A549 (cell line): ENCODE results near the gene CAPNS2. TPM values are rescaled to one million over a fixed set of nuclear protein-coding genes. Genes with fewer than 3 reads are reported as not detected.

Experiments
- ATAC-seq, 2 experiments: fragments of 200-7000 bp in 1 of 2; fragments of >200 bp in 1 of 2; cut with Nextera tagmentation in 1 of 2; cut with Tn5 transposase in 1 of 2; 3 replicates each; pipeline versions ENCODE4 v1.8.0 to v1.9.1; 2018 to 2020; ENCODE audit warnings: mild to moderate bottlenecking in 1 of 2, moderate library complexity in 1 of 2
- CTCF ChIA-PET: fragments of 300-600 bp; sonication (Branson Sonifier 250); formaldehyde crosslinking; extraction: SDS; loops from one replicate; lab custom pipeline; 2021; ENCODE audit warnings: antibody characterized with exemption, inconsistent platforms; lab: Yijun Ruan, JAX
- POLR2A ChIA-PET: fragments of 350-600 bp; formaldehyde crosslinking; extraction: SDS; loops from one replicate; lab custom pipeline; 2021; ENCODE audit warnings: antibody characterized with exemption, inconsistent platforms; lab: Yijun Ruan, JAX
- DNase-seq, 2 experiments: peaks; one replicate each; pipeline versions ENCODE4 v3.0.0 to v3.0.0-alpha.2; 2011 to 2016; ENCODE audit warnings: low read depth in 1 of 2, low spot score in 1 of 2
- FAIRE-seq: peaks from 2 replicates; lab custom pipeline; 2011; peaks lifted over from hg19 to GRCh38; lab: Jason Lieb, UNC
- H3K27ac ChIP-seq, 2 experiments: fragments of >200 bp; sonication (Bioruptor Twin); formaldehyde crosslinking; 3 replicates each; pipeline ENCODE4 v1.5.1; 2016 to 2017
- H3K4me1 ChIP-seq: fragments of >200 bp; sonication (Bioruptor Twin); formaldehyde crosslinking; 3 replicates; pipeline ENCODE4 v1.6.1; 2016
- H3K4me2 ChIP-seq: fragments of >200 bp; sonication (Bioruptor Twin); formaldehyde crosslinking; 3 replicates; pipeline ENCODE4 v1.6.1; 2016
- H3K4me3 ChIP-seq: fragments of >200 bp; sonication (Bioruptor Twin); formaldehyde crosslinking; 3 replicates; pipeline ENCODE4 v1.5.1; 2016
- H3K9me3 ChIP-seq: fragments of >200 bp; sonication (Bioruptor Twin); formaldehyde crosslinking; 3 replicates; pipeline ENCODE4 v1.6.1; 2016
- BCL3 ChIP-seq: fragments of >200 bp; sonication (Bioruptor Twin); formaldehyde crosslinking; IDR thresholded peaks from 3 replicates; pipeline ENCODE4 v1.6.1; 2016
- CBX2 ChIP-seq: fragments of 200-600 bp; sonication (generic); IDR thresholded peaks from 2 replicates; pipeline ENCODE4 v1.6.1; 2016; ENCODE audit warnings: low read depth, mild to moderate bottlenecking, borderline replicate concordance
- CBX8 ChIP-seq: fragments of 200-600 bp; sonication (generic); IDR thresholded peaks from 2 replicates; pipeline ENCODE4 v1.6.1; 2016
- CTCF ChIP-seq: fragments of >200 bp; sonication (Bioruptor Twin); formaldehyde crosslinking; IDR thresholded peaks from 3 replicates; pipeline ENCODE4 v1.5.1; 2016
- E2F6 ChIP-seq: IDR thresholded peaks from 2 replicates; pipeline ENCODE4 v1.6.1; 2012; ENCODE audit warnings: low read depth, borderline replicate concordance
- EHF ChIP-seq: fragments of 250-450 bp; sonication (Bioruptor Pico); IDR thresholded peaks from 2 replicates; pipeline ENCODE4 v1.5.0; 2020; ENCODE audit warnings: mild to moderate bottlenecking
- EHMT2 ChIP-seq: fragments of 200-600 bp; sonication (generic); IDR thresholded peaks from 2 replicates; pipeline ENCODE4 v1.6.1; 2016; ENCODE audit warnings: antibody characterized with exemption, low read depth, mild to moderate bottlenecking, moderate library complexity
- FOSB ChIP-seq: fragments of 250-450 bp; sonication (Bioruptor Pico); IDR thresholded peaks from 2 replicates; pipeline ENCODE4 v1.5.0; 2020; ENCODE audit warnings: mild to moderate bottlenecking, moderate library complexity
- HEYL ChIP-seq: fragments of 250-450 bp; sonication (Bioruptor Pico); IDR thresholded peaks from 2 replicates; pipeline ENCODE4 v1.8.0; 2021; ENCODE audit warnings: mild to moderate bottlenecking, moderate library complexity
- HOXA7 ChIP-seq: fragments of 250-450 bp; sonication (Bioruptor Pico); IDR thresholded peaks from 2 replicates; pipeline ENCODE4 v1.5.0; 2020; ENCODE audit warnings: mild to moderate bottlenecking, moderate library complexity
- HOXB13 ChIP-seq: fragments of 250-450 bp; sonication (Bioruptor Pico); IDR thresholded peaks from 2 replicates; pipeline ENCODE4 v1.5.0; 2020; ENCODE audit warnings: low read depth, mild to moderate bottlenecking, moderate library complexity
- JUNB ChIP-seq: fragments of >200 bp; sonication (Bioruptor Twin); formaldehyde crosslinking; IDR thresholded peaks from 2 replicates; pipeline ENCODE4 v1.6.1; 2016
- KDM1A ChIP-seq: fragments of 200-600 bp; sonication (generic); IDR thresholded peaks from 2 replicates; pipeline ENCODE4 v1.6.1; 2016; ENCODE audit warnings: low read depth, mild to moderate bottlenecking
- MAFK ChIP-seq: fragments of 450-650 bp; IDR thresholded peaks from 2 replicates; pipeline ENCODE4 v1.6.1; 2014; ENCODE audit not compliant: partially characterized antibody
- MYC ChIP-seq: IDR thresholded peaks from 2 replicates; pipeline ENCODE4 v1.6.1; 2012; ENCODE audit warnings: mild to moderate bottlenecking, inconsistent platforms, low read length, improper control_type of control experiment, borderline replicate concordance
- RAD21 ChIP-seq, 2 experiments: fragments of >200 bp in 1 of 2; sonication (Bioruptor Twin) in 1 of 2; formaldehyde crosslinking in 1 of 2; IDR thresholded peaks in 1 of 2; conservative IDR thresholded peaks in 1 of 2; 2 replicates in 1 of 2; 3 replicates in 1 of 2; pipeline ENCODE4 v1.6.1; 2012 to 2018; ENCODE audit warnings: inconsistent platforms in 1 of 2
- REST ChIP-seq: fragments of 200-600 bp; sonication (generic); IDR thresholded peaks from 2 replicates; pipeline ENCODE4 v1.6.1; 2016; ENCODE audit warnings: antibody characterized with exemption, mild to moderate bottlenecking, moderate library complexity
- TP53 ChIP-seq: fragments of 250-450 bp; sonication (Bioruptor Pico); IDR thresholded peaks from 2 replicates; pipeline ENCODE4 v1.5.0; 2021; ENCODE audit warnings: mild to moderate bottlenecking, moderate library complexity
- ZNF302 ChIP-seq: fragments of 250-450 bp; sonication (Bioruptor Pico); IDR thresholded peaks from 2 replicates; pipeline ENCODE4 v1.9.0; 2021; ENCODE audit warnings: inconsistent platforms, mild to moderate bottlenecking, moderate library complexity
- WGBS: methylation state at CpG from one replicate; pipeline ENCODE4 v1.1.6; 2017; ENCODE audit errors: missing lambda C conversion rate; 5-methylcytosine and 5-hydroxymethylcytosine counted together
- polyA plus RNA-seq, 4 experiments: library from polyadenylated mRNA; depleted of rRNA in 3 of 4; stranded (reverse); fragments of >200 nt; fragmentation: RNase III in 1 of 4; extraction: RNeasy Plus Mini Kit Qiagen cat#74134 plus additional on column Dnase treatment in 1 of 4; gene quantifications; 2 replicates in 3 of 4; 3 replicates in 1 of 4; pipeline ENCODE4 v1.2.3, GENCODE V29; 2011 to 2017

The CAPNS2 gene
- polyA plus RNA-seq, 2 of the 4 experiments (the other 2 are of a cell fraction): not detected

GRCh38 chr16:55552621-55553020 is 13.9 kb upstream of the CAPNS2 start:
- no peaks in the 10 kb centered on the region for H3K9me3 ChIP-seq
- CTCF ChIA-PET: interaction anchor here (3.3 kb wide), 1 partner anchor 87 kb away, joined by 19 read pairs; no protein-coding TSS in a partner anchor
- no peak overlapping the region for H3K4me3 ChIP-seq
- no peaks in the 10 kb centered on the region for H3K4me1 ChIP-seq
- no peak overlapping the region for H3K4me2 ChIP-seq
- POLR2A ChIA-PET: no interaction called here
- H3K27ac ChIP-seq: no peak overlapping the region
- peak in 1 of 2 experiments; percentile 7 for DNase-seq
- no peak for FAIRE-seq
- no peak for TF ChIP-seq CBX2
- no peak for TF ChIP-seq EHMT2
- TF ChIP-seq JUNB: no peak
- no peak for TF ChIP-seq HOXA7
- TF ChIP-seq MAFK: peak; percentile 71
- ATAC-seq: no peak

GRCh38 chr16:55555436-55555835 is 11.0 kb upstream of the CAPNS2 start:
- FAIRE-seq: no peak
- no peak for ATAC-seq
- POLR2A ChIA-PET: no interaction called here
- no peak overlapping the region for H3K4me3 ChIP-seq
- H3K27ac ChIP-seq: no peak overlapping the region
- no peak for TF ChIP-seq ZNF302 (CRISPR knock-in tag)
- TF ChIP-seq CTCF: no peak
- TF ChIP-seq REST: no peak
- no peak for TF ChIP-seq KDM1A
- no peak for TF ChIP-seq RAD21 (conservative IDR thresholded peaks at IDR 0.05 in 1 of 2, IDR thresholded peaks at IDR 0.05 in 1 of 2)
- TF ChIP-seq HOXB13 (CRISPR knock-in tag): no peak
- no peak for TF ChIP-seq CBX2
- TF ChIP-seq TP53 (CRISPR knock-in tag): no peak
- no peak for TF ChIP-seq BCL3
- no peak for TF ChIP-seq FOSB (CRISPR knock-in tag)
- no peak for TF ChIP-seq HEYL (CRISPR knock-in tag)
- TF ChIP-seq MYC: no peak
- TF ChIP-seq JUNB: no peak
- no peak for TF ChIP-seq CBX8
- TF ChIP-seq E2F6: no peak
- no peak for TF ChIP-seq EHF (CRISPR knock-in tag)
- 45% methylated on average over 2 of the region's 2 CpGs for WGBS
- no peaks in the 10 kb centered on the region for H3K9me3 ChIP-seq
- no peaks in the 10 kb centered on the region for H3K4me1 ChIP-seq
- no peak for DNase-seq
- CTCF ChIA-PET: no interaction called here
- H3K4me2 ChIP-seq: no peak overlapping the region
